ENCODE data around the gene SOX8. TPM values are rescaled to one million over a fixed set of nuclear protein-coding genes. Genes with fewer than 3 reads are reported as not detected.

Gene SOX8
- total and polyA plus RNA-seq, 7 donors = under 0.01 to 3.4 (median 2.7) TPM; not detected in 1

- Histone ChIP-seq H3K4me3 (no peak overlapping the region), H3K9me3 (peaks cover 6 to 15% (median 11%) of the 10 kb centered on the region in 4 donors), H3K27me3 (peaks cover 13 to 56% (median 14%) of the 10 kb centered on the region in 3 donors), H3K36me3 (no peaks in the 10 kb centered on the region), H3K27ac (no peak overlapping the region), H3K4me1 (peaks cover 0 to 12% (median 8%) of the 10 kb centered on the region in 4 donors)
- WGBS, 2 donors = 56 to 71% methylated on average over 11 of the region's 11 CpGs
- TF ChIP-seq CTCF (IDR thresholded peaks at IDR 0.05) (no peak), POLR2A (IDR thresholded peaks at IDR 0.05) (no peak), EP300 (IDR thresholded peaks at IDR 0.05) (no peak), POLR2AphosphoS5 (IDR thresholded peaks at IDR 0.05) (no peak)
- intact Hi-C loops (cut with DNase I) = no loop called here
- no peak for DNase-seq
Observed at GRCh38 chr16:998211-998610, 16.6 kb downstream of the SOX8 start.

GRCh38 chr16:998615-999014 is 17.0 kb downstream of the SOX8 start:
- Histone ChIP-seq H3K4me3 (no peak overlapping the region), H3K4me1 (peaks cover 0 to 12% (median 8%) of the 10 kb centered on the region in 4 donors), H3K36me3 (no peaks in the 10 kb centered on the region), H3K9me3 (peaks cover 6 to 15% (median 11%) of the 10 kb centered on the region in 4 donors), H3K27ac (no peak overlapping the region), H3K27me3 (peaks cover 13 to 56% (median 14%) of the 10 kb centered on the region in 3 donors)
- TF ChIP-seq CTCF (IDR thresholded peaks at IDR 0.05) = no peak
- no peak for TF ChIP-seq EP300 (IDR thresholded peaks at IDR 0.05)
- no peak for TF ChIP-seq POLR2AphosphoS5 (IDR thresholded peaks at IDR 0.05)
- no peak for TF ChIP-seq POLR2A (IDR thresholded peaks at IDR 0.05)
- 80 to 83% methylated on average over 11 of the region's 11 CpGs for WGBS, 2 donors
- DNase-seq = no peak
- intact Hi-C loops (cut with DNase I) = no loop called here

GRCh38 chr16:999677-1000076 is 18.1 kb downstream of the SOX8 start:
- H3K4me1 ChIP-seq = peaks cover 0 to 12% (median 8%) of the 10 kb centered on the region in 4 donors
- H3K36me3 ChIP-seq = no peaks in the 10 kb centered on the region
- no peak overlapping the region for H3K4me3 ChIP-seq
- H3K27ac ChIP-seq = no peak overlapping the region
- intact Hi-C loops (cut with DNase I) = no loop called here
- WGBS, 2 donors = 75 to 86% methylated on average over 11 of the region's 11 CpGs
- DNase-seq = no peak
- peaks cover 3 to 14% (median 9%) of the 10 kb centered on the region in 4 donors for H3K9me3 ChIP-seq
- TF ChIP-seq POLR2AphosphoS5 (IDR thresholded peaks at IDR 0.05) = no peak
- TF ChIP-seq EP300 (IDR thresholded peaks at IDR 0.05) = no peak
- TF ChIP-seq CTCF (IDR thresholded peaks at IDR 0.05) = no peak
- TF ChIP-seq POLR2A (IDR thresholded peaks at IDR 0.05) = no peak
- H3K27me3 ChIP-seq = peaks cover 13 to 50% (median 14%) of the 10 kb centered on the region in 3 donors

GRCh38 chr16:1000608-1001007 is 19.0 kb downstream of the SOX8 start:
- TF ChIP-seq EP300 (IDR thresholded peaks at IDR 0.05) = no peak
- no peak for TF ChIP-seq POLR2AphosphoS5 (IDR thresholded peaks at IDR 0.05)
- TF ChIP-seq POLR2A (IDR thresholded peaks at IDR 0.05) = no peak
- TF ChIP-seq CTCF (IDR thresholded peaks at IDR 0.05) = no peak
- H3K27ac ChIP-seq = no peak overlapping the region
- WGBS, 2 donors = 83 to 91% methylated on average over 17 of the region's 17 CpGs
- H3K4me3 ChIP-seq = no peak overlapping the region
- H3K4me1 ChIP-seq = peaks cover 0 to 12% (median 8%) of the 10 kb centered on the region in 4 donors
- no peaks in the 10 kb centered on the region for H3K36me3 ChIP-seq
- intact Hi-C loops (cut with DNase I) = no loop called here
- H3K9me3 ChIP-seq = peaks cover 0 to 5% (median 2%) of the 10 kb centered on the region in 4 donors
- H3K27me3 ChIP-seq = peaks cover 13 to 41% (median 14%) of the 10 kb centered on the region in 3 donors
- no peak for DNase-seq

GRCh38 chr16:1001096-1001495 is 19.5 kb downstream of the SOX8 start:
- DNase-seq = no peak
- Histone ChIP-seq H3K9me3 (peaks cover 0 to 2% (median 0%) of the 10 kb centered on the region in 4 donors), H3K4me3 (no peak overlapping the region), H3K27me3 (peaks cover 13 to 36% (median 14%) of the 10 kb centered on the region in 3 donors), H3K27ac (no peak overlapping the region), H3K4me1 (peaks cover 0 to 12% (median 8%) of the 10 kb centered on the region in 4 donors), H3K36me3 (no peaks in the 10 kb centered on the region)
- no peak for TF ChIP-seq EP300 (IDR thresholded peaks at IDR 0.05)
- 91 to 92% methylated on average over 11 of the region's 11 CpGs for WGBS, 2 donors
- intact Hi-C loops (cut with DNase I) = no loop called here

Data from sigmoid colon (tissue), 7 donors.